Gastrocnemius medialis (tissue), 4 donors: Measurements from ENCODE around the gene FBXO42. TPM values are rescaled to one million over a fixed set of nuclear protein-coding genes. Genes with fewer than 3 reads are reported as not detected.
A peak's percentile ranks its signal among the peaks of the same experiment; 100 is the strongest.

Source experiments
- ATAC-seq, 2 donors: fragments of 150-250 bp; one replicate each; pipeline ENCODE4 v1.9.1; 2016
- DNase-seq, 2 donors: peaks; one replicate each; pipeline ENCODE4 v3.0.0-alpha.2; 2019
- H3K27ac ChIP-seq, 4 donors: fragments of 200-600 bp; sonication (generic); 1 replicate in 1 of 4; 2 replicates in 3 of 4; pipeline ENCODE4 v1.5.1; 2016 to 2018; ENCODE audit warnings: mild to moderate bottlenecking in 2 of 4, moderate library complexity in 1 of 4
- H3K27me3 ChIP-seq, 3 donors: fragments of 200-600 bp; sonication (generic) in 2 of 3; 1 replicate in 1 of 3; 2 replicates in 2 of 3; pipeline versions ENCODE4 v1.5.1 to v1.6.0; 2016 to 2019; ENCODE audit warnings: mild to moderate bottlenecking in 1 of 3, moderate library complexity in 1 of 3
- H3K36me3 ChIP-seq, 2 donors: fragments of 200-600 bp; sonication (generic) in 1 of 2; one replicate each; pipeline ENCODE4 v1.5.1; 2017 to 2018
- H3K4me1 ChIP-seq, 2 donors: fragments of 200-600 bp; sonication (generic) in 1 of 2; one replicate each; pipeline ENCODE4 v1.5.1; 2016 to 2017; ENCODE audit warnings: mild to moderate bottlenecking in 2 of 2
- H3K4me3 ChIP-seq, 4 donors: fragments of 200-600 bp; sonication (generic) in 3 of 4; 1 replicate in 1 of 4; 2 replicates in 3 of 4; pipeline ENCODE4 v1.5.1; 2016 to 2019; ENCODE audit warnings: mild to moderate bottlenecking in 2 of 4
- H3K9me3 ChIP-seq, 3 donors: fragments of 200-600 bp; sonication (generic) in 2 of 3; 1 replicate in 1 of 3; 2 replicates in 2 of 3; pipeline ENCODE4 v1.5.1; 2016 to 2019
- CTCF ChIP-seq, 5 experiments: fragments of 450-650 bp in 3 of 5; fragments of 200-600 bp in 2 of 5; sonication (generic) in 2 of 5; IDR thresholded peaks in 4 of 5; conservative IDR thresholded peaks in 1 of 5; 1 replicate in 4 of 5; 2 replicates in 1 of 5; pipeline ENCODE4 v1.5.1; 2016 to 2019; ENCODE audit warnings: antibody characterized with exemption in 5 of 5, mild to moderate bottlenecking in 3 of 5, moderate library complexity in 3 of 5
- POLR2A ChIP-seq, 2 donors: fragments of 450-650 bp; IDR thresholded peaks; one replicate each; pipeline ENCODE4 v1.6.1; 2017; ENCODE audit warnings: antibody characterized with exemption in 2 of 2, mild to moderate bottlenecking in 2 of 2, moderate library complexity in 2 of 2
- in situ Hi-C, 4 donors: fragments of 200-750 bp; cut with MboI; loops; one replicate each; pipeline versions ENCODE4 v1.15.0 to v1.8.0; 2017; ENCODE audit warnings: low sequenced_read_pairs in 4 of 4
- intact Hi-C: fragments of 100-400 bp; cut with DNase I; formaldehyde crosslinking; loops from one replicate; pipeline ENCODE4 v1.15.1; 2023; ENCODE audit warnings: low total_unique reads
- total RNA-seq, 4 donors: library from RNA; depleted of rRNA; stranded (reverse); fragments of >200 nt; gene quantifications; one replicate each; pipeline versions ENCODE4 v1.1.0 to v1.2.3, GENCODE V29; 2016

Gene FBXO42
- total RNA-seq, 4 donors from 2014 or later = 23.1 to 32.4 (median 27.2) TPM

GRCh38 chr1:16267690-16268180 is 84.5 kb downstream of the FBXO42 start:
- DNase-seq (no peak), ATAC-seq (no peak)
- Histone ChIP-seq H3K4me3 (no peak overlapping the region), H3K27ac (no peak overlapping the region), H3K4me1 (peaks cover 10 to 30% of the 10 kb centered on the region in 2 donors), H3K9me3 (no peaks in the 10 kb centered on the region), H3K27me3 (no peaks in the 10 kb centered on the region), H3K36me3 (peaks cover 0 to 3% of the 10 kb centered on the region in 2 donors)
- TF ChIP-seq POLR2A (IDR thresholded peaks at IDR 0.05) (no peak), CTCF (IDR thresholded peaks at IDR 0.05 in 4 of 5, conservative IDR thresholded peaks at IDR 0.05 in 1 of 5) (no peak)
- intact Hi-C loops (no loop called here), in situ Hi-C loops (no loop called here)

- H3K4me1 ChIP-seq = peaks cover 10 to 30% of the 10 kb centered on the region in 2 donors
- H3K27ac ChIP-seq = peak overlapping the region in 1 of 4 donors; percentile 3
- no peaks in the 10 kb centered on the region for H3K27me3 ChIP-seq
- H3K9me3 ChIP-seq = no peaks in the 10 kb centered on the region
- no peak for DNase-seq
- peaks cover 0 to 3% of the 10 kb centered on the region in 2 donors for H3K36me3 ChIP-seq
- no peak for TF ChIP-seq CTCF (IDR thresholded peaks at IDR 0.05 in 4 of 5, conservative IDR thresholded peaks at IDR 0.05 in 1 of 5)
- no peak for TF ChIP-seq POLR2A (IDR thresholded peaks at IDR 0.05)
- in situ Hi-C loops = no loop called here
- H3K4me3 ChIP-seq = no peak overlapping the region
- no peak for ATAC-seq
- intact Hi-C loops = no loop called here
Observed at GRCh38 chr1:16266411-16267118, 85.7 kb downstream of the FBXO42 start.

- no peak overlapping the region for H3K27ac ChIP-seq
- intact Hi-C loops (no loop called here), in situ Hi-C loops (no loop called here)
- H3K36me3 ChIP-seq = no peaks in the 10 kb centered on the region
- DNase-seq (no peak), ATAC-seq (no peak)
- H3K27me3 ChIP-seq = no peaks in the 10 kb centered on the region
- no peak for TF ChIP-seq CTCF (IDR thresholded peaks at IDR 0.05 in 4 of 5, conservative IDR thresholded peaks at IDR 0.05 in 1 of 5)
- TF ChIP-seq POLR2A (IDR thresholded peaks at IDR 0.05) = no peak
- H3K9me3 ChIP-seq = no peaks in the 10 kb centered on the region
- H3K4me3 ChIP-seq = no peak overlapping the region
- H3K4me1 ChIP-seq = peaks cover 10 to 16% of the 10 kb centered on the region in 2 donors
Observed at GRCh38 chr1:16262067-16262466, 90.2 kb downstream of the FBXO42 start.

DNA sequence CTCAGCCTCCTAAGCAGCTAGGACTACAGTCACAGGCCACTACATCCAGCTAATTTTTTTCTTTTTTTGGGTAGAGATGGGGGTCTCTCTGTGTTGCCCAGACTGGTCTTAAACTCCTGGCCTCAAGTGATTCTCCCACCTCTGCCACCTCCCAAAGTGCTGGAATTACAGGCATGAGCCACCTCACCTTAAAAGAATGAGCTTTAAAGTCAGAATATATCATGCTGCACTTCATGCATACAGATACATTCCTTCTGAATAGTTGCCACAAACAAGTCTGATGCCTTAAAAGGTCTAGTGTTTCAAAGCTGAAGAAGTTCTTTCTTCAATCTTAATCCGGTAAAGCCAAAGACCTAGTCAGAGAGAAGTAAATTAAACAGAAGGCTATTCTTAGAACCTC is 91.5 kb downstream of the FBXO42 start:
- no peak overlapping the region for H3K4me3 ChIP-seq
- intact Hi-C loops (no loop called here), in situ Hi-C loops (no loop called here)
- H3K27me3 ChIP-seq = no peaks in the 10 kb centered on the region
- peaks cover 1 to 7% of the 10 kb centered on the region in 2 donors for H3K4me1 ChIP-seq
- H3K9me3 ChIP-seq = no peaks in the 10 kb centered on the region
- DNase-seq = no peak
- ATAC-seq = no peak
- H3K36me3 ChIP-seq = peaks cover 0 to 7% of the 10 kb centered on the region in 2 donors
- H3K27ac ChIP-seq = no peak overlapping the region
- no peak for TF ChIP-seq POLR2A (IDR thresholded peaks at IDR 0.05)
- no peak for TF ChIP-seq CTCF (IDR thresholded peaks at IDR 0.05 in 4 of 5, conservative IDR thresholded peaks at IDR 0.05 in 1 of 5)
